Measurements from ENCODE around the gene PARD6A. TPM values are rescaled to one million over a fixed set of nuclear protein-coding genes. Genes with fewer than 3 reads are reported as not detected.
A peak's percentile ranks its signal among the peaks of the same experiment; 100 is the strongest.

The PARD6A gene
- total and polyA plus RNA-seq, 2 of the 13 experiments (the other 11 are each of a cell fraction or from before 2014, with no cell fraction given): 3.5 to 4.3 TPM

GRCh38 chr16:67667817-67668494 is 7.2 kb downstream of the PARD6A start (continued):
- TF ChIP-seq ARHGAP35 (CRISPR knock-in tag; IDR thresholded peaks at IDR 0.05; ENCODE audit: borderline replicate concordance) (peak; percentile 74; the same call in 1 of the 2 replicates), ZNF761 (CRISPR knock-in tag; conservative IDR thresholded peaks at IDR 0.05) (peak; percentile 62; the same call in 1 of the 2 replicates), ZZZ3 (CRISPR knock-in tag; IDR thresholded peaks at IDR 0.05; ENCODE audit: borderline replicate concordance) (0 out of 2 replicates have a peak, but pooled peaks have one; percentile 64), NRL (CRISPR knock-in tag; IDR thresholded peaks at IDR 0.05; ENCODE audit: borderline replicate concordance) (no peak), ZSCAN22 (CRISPR knock-in tag; IDR thresholded peaks at IDR 0.05) (no peak), ZNF605 (CRISPR knock-in tag; IDR thresholded peaks at IDR 0.05) (no peak), ZNF431 (CRISPR knock-in tag; IDR thresholded peaks at IDR 0.05; ENCODE audit: borderline replicate concordance, low read depth) (no peak), ZNF253 (CRISPR knock-in tag; IDR thresholded peaks at IDR 0.05; ENCODE audit: borderline replicate concordance) (no peak), ZNF362 (CRISPR knock-in tag; IDR thresholded peaks at IDR 0.05; ENCODE audit: borderline replicate concordance) (peak; percentile 73; the same call in 1 of the 2 replicates), PITX1 (CRISPR knock-in tag; IDR thresholded peaks at IDR 0.05) (peak; percentile 77; the same call in 1 of the 2 replicates), BRD4 (CRISPR knock-in tag; IDR thresholded peaks at IDR 0.05) (peak; percentile 29; the same call in 1 of the 2 replicates), PHF5A (CRISPR knock-in tag; IDR thresholded peaks at IDR 0.05; ENCODE audit: low read depth, unreplicated experiment) (no peak), JUND (CRISPR knock-in tag; IDR thresholded peaks at IDR 0.05) (peak; percentile 65; the same call in 1 of the 2 replicates), POLR2A (IDR thresholded peaks at IDR 0.05; ENCODE audit: insufficient read depth in 1 of 2, low read depth in 2 of 2, low read length in 2 of 2) (peak in 1 of 2 experiments; percentile 24; a peak in 1 of 4 replicates), ZNF335 (CRISPR knock-in tag; IDR thresholded peaks at IDR 0.05) (no peak), ZNF839 (CRISPR knock-in tag; IDR thresholded peaks at IDR 0.05; ENCODE audit: borderline replicate concordance) (no peak), ZNF234 (CRISPR knock-in tag; conservative IDR thresholded peaks at IDR 0.05) (0 out of 2 replicates have a peak, but pooled peaks have one; percentile 4), PCBP1 (IDR thresholded peaks at IDR 0.05; ENCODE audit: borderline replicate concordance, low read depth, low read length) (peak; percentile 88; the same call in 1 of the 2 replicates), U2AF1 (optimal IDR thresholded peaks at IDR 0.05; ENCODE audit: low read depth, low read length) (peak; percentile 84), ZNF572 (CRISPR knock-in tag; IDR thresholded peaks at IDR 0.05) (no peak), SAP130 (CRISPR knock-in tag; IDR thresholded peaks at IDR 0.05; ENCODE audit: low read depth) (peak; percentile 95), CTCF (CRISPR knock-in tag; IDR thresholded peaks at IDR 0.05) (peak; percentile 99), ZBTB33 (CRISPR knock-in tag; IDR thresholded peaks at IDR 0.05) (peak; percentile 58; the same call in 1 of the 2 replicates), TBL1XR1 (IDR thresholded peaks at IDR 0.05; ENCODE audit: borderline replicate concordance, low read length, partially characterized antibody) (no peak)

All from HepG2 (cell line).